Activated naive CD8-positive, alpha-beta T cell treated with anti-CD3 and anti-CD28 coated beads, Interleukin-2, amount 50 U/mL, for 16 hours (primary cell): ENCODE data around the gene COMTD1.

ENCODE experiments used
- DNase-seq: peaks from one replicate; pipeline ENCODE4 v3.0.0-alpha.2; 2020; ENCODE audit warnings: low read depth, low spot score

COMTD1 gene

DNA sequence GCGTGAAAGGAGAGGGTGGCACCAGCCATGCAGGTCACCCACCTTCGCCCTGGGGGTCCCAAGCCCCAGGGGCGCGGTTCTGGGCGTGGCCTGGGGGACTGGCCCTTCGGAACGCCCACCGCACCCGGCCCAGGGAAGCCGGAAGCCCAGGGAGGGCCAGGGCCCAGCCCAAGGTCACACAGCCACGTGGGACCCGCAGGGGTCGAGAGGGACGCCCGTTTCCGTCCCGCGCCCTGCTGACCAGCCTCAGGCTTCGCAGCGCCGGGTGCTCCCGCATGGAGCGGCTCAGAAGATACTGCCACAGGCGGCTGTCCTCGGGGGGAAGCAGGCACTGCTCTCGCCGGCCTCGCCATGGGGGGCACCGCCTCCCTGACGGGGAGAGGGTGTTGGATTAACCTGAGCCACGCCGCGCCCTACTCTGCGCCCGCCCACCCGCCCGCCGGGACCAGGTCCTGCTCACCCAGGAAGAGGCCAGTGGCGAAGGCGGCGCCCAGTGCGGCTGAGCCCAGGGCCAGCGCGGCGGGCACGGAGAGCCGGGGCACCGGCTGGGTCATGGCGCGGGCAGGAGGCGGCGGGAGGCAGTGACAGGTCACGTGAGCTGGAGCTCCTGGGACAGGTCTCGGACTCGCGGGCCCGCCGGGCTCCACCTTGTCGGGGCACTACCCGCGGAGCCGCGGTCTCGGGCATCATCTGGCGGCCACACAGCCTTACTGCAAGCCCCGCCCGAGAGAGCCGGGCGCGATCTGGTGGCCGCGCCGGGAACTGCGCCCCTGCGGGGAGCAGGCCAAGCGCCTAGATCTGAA, at the start of gene COMTD1:
TSS of gene COMTD1 (minus strand) at position 583 of the 803 bp plus-strand sequence. CDS start at position 554, 29 bp downstream.
- DNase-seq: peak; percentile 87

- DNase-seq: no peak
Observed at GRCh38 chr10:75283671-75284470, 48.1 kb upstream of the COMTD1 start.

- no peak for DNase-seq
Observed at GRCh38 chr10:75283078-75283670, 47.4 kb upstream of the COMTD1 start.

DNA sequence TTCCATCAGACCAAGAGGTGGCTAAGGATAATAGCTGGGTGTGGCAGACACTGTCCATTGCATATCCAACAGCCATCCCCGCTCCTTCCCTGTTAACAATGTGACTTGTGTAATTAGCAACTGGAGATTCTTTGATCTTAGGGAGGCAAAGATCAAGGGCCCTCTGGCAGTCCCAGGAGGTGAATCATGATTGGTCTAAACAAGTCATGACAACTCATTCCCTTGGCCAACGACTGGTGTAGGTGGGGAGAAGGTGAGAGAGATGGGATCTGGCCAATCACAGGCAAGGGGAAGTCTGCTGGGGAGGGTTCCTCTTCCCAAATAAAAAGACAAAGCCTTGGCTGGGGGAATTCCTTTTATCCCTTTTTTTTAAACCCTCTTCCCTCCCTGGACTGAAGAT, 46.2 kb upstream of the COMTD1 start:
- no peak for DNase-seq

- DNase-seq: no peak
Observed at GRCh38 chr10:75280236-75280635, 44.5 kb upstream of the COMTD1 start.

DNA sequence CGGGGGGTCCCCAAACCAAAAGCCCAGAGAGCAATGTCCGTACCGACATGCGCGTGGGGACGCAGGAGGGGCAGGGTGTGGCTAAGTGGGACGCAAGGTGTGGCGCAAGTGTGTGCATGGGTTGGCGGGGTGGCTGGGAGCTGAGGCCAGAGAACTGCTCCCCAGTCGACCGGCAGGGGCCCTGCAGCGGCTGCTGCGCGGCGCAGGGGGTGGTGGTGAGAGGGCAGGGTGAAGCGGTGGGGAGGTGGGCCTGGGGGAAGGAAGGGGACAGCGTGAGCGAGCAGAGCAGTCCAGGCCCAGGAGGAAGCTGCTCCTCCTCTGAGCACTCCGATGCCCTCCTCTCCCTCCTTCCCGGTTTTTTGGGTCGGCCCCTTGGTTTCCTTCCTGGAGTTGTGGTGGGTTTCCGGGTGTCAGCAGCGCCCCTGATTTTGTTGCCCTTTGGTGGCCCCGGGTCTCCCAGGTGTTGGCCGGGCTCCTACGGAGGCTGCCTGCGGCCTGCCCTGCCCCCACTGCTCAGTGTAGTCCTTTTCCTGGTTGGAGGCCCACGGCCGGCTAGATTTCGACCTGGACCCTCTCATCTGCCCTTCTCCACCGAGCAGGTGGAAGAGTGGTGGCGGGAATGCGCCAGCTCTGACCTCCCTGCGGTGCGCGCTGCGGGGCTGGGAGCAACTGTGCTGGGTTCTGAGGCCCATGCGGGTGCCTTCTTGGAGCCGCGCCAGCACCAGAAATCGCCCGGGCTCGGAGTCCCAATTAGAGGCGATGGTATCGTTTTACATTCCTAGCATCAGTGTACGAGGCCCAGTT, 40.5 kb upstream of the COMTD1 start:
- DNase-seq: no peak

- no peak for DNase-seq
Observed at GRCh38 chr10:75272896-75273295, 37.1 kb upstream of the COMTD1 start.

DNA sequence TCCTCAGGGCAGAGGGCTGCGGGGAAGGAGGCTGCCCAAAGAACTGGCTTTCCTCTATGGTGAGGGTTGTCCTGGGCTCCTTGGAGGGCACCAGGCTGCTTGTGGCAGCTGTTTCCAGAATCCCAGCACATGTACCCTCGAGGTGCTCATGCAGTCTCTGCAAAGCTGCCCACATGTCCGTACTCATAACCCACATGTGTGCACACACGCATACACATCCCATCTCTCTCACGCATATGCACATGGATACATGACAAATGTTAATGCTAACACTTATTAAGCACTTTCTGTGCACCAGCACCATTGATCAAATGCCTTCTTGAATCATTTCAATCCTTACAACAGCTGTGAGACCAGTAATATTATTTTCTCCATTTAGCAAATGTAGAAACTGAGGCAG, 36.3 kb upstream of the COMTD1 start:
- no peak for DNase-seq

- DNase-seq: no peak
Observed at GRCh38 chr10:75269605-75270004, 33.8 kb upstream of the COMTD1 start.

- no peak for DNase-seq
Observed at GRCh38 chr10:75266945-75267344, 31.2 kb upstream of the COMTD1 start.

DNA sequence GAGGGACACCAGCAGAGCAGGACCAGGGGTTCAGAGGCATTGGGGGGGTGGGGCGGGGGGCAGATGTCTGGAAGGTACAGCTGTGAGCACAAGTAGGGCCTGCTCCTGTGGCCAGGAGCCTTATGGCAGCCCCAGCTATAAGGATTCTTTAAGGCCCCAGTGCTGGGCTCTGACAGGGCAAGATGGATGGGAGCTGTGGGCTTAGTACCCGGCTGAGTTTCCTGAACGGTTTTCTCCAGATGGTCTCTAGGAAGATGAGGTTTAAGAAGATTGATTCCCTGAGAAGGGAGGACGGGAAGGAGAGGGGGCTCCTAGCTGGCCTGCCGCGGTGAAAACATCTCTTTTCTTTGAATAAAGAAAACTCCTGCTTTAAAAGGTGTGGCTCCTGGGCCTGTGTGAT, 30.1 kb upstream of the COMTD1 start:
- no peak for DNase-seq

- no peak for DNase-seq
Observed at GRCh38 chr10:75263806-75264205, 28.0 kb upstream of the COMTD1 start.

GRCh38 chr10:75261813-75262705, 26.3 kb upstream of the COMTD1 start:
- no peak for DNase-seq

DNA sequence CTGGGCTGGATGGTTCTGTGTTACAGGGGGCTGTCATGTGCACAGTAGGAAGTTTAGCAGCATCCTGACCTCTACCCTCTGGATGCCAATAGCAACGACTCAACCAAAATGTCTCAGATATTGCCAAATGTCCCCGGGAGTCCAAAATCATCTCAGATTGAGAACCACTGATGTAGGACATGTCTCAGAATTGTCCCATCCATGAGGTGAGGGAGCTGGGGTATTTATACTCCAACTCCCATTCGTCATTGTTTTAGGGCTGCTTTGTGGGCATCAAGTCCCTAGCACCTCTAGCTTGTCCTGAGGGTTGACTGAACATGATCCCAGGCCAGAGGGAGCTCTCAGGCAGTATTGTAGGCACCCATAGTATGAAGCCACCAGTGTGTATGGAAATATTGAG, 25.2 kb upstream of the COMTD1 start:
- DNase-seq: no peak

- DNase-seq: no peak
Observed at GRCh38 chr10:75254739-75255138, 19.0 kb upstream of the COMTD1 start.

DNA sequence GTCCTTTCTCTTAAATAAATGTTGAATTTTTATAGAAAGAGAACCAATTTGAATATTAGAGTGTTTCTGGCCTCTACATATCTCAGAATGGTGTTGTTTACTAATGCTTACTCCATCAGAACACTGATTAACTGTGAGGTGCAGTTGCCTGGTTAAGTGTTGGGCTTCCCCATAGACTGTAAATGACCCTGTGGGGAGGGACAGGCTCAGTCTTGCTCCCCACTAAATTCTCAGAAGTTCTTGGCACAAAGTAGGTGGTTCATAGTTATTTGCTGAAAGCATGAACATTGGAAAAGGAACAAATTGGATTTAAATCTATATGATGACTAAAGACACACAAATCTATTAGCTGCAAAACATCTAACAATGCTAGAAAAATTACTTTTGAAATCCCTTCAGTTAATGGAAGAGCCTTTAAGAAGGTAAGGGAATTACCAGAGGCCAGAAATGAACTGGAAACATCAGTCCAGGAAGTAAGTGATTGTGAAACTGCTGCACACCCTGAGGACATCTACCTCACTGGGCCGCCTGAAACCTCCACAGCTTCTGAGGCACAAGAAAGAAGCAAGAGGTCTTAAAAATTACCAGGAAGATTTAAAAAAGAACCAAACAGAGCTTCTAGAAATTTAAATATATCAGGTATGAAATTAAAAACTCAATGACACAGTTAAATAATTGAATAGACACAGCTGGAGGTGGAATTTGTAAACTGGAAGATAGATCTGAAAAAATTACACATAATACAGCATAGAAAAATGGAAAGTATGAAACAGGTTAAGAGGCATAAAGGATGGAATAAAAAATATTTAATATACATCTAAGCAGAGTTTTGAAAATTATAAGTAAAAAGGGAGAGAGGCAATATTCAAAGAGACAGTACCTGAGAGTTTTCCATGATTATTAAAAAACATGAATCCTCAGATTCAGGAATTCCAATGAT, 17.8 kb upstream of the COMTD1 start:
- DNase-seq: no peak

GRCh38 chr10:75250934-75251333, 15.2 kb upstream of the COMTD1 start:
- DNase-seq: no peak

DNA sequence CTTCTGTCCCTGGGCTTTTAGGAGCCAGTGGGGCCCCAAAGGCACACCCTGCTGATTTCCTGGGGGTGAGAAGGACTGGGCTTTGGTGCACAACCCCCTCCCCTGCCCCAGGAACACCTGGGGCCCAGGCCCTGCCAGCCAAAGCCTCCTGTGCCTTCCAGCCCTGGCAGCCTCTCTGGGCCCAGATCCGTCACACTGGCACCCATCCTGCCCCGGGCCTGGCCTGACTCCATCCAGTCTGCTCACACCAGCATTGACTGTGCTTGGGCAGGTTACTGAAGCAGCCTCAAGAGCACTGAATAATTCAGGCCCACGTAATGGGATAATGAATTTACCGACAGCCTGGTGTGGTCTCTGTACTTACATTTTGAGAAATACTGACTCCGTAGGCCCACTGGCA, 12.0 kb upstream of the COMTD1 start:
- DNase-seq: no peak

GRCh38 chr10:75246506-75246905, 10.7 kb upstream of the COMTD1 start:
- DNase-seq: no peak
